ENCODE data around the gene MRPL55. TPM values are rescaled to one million over a fixed set of nuclear protein-coding genes. Genes with fewer than 3 reads are reported as not detected.
A peak's percentile ranks its signal among the peaks of the same experiment; 100 is the strongest.

Gene MRPL55
- total and polyA plus RNA-seq, 2 of the 13 experiments (the other 11 are each of a cell fraction or from before 2014, with no cell fraction given), result 58.6 to 92.9 TPM

DNA sequence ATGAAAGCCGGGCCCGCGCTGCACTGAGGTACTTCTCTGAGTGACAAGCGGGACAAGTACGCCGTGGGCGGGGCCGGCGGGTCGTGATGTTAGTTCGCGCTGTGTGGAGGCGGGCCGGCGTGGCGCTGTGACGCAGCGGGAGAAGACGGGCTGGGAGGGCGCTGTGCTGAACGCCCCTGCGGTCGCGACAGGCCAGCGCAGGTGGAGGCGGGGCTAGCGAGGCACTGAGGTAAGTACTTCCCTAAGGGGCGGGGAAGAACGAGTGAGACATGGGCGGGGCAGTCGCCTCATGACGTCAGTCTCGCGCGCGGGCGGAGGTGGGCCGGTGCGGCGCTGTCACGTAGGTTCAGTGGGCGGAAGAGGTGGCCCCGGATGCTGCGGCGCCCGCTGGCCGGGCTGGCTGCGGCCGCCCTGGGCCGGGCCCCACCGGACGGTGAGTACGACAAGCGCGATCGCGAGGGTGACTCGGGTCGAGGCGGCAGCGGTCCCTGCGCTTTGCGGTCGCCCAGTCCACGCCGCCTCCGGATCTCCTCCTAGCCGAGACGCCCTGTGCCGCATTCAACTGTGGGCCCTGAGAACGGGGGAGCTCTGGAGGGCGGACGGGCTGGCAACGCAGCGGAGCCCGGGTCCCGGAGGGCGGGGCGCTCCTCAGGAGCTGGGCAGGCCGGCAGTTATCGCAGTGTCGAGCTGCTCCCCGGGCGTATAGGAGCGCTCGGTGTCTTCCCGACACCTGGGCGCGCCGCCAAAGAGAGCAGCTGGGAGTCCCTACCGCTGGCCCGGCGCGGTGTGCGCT is 31.0 kb upstream of the MRPL55 start, which contains the start of gene GUK1 (continued):
- TF ChIP-seq, protein P1, sequence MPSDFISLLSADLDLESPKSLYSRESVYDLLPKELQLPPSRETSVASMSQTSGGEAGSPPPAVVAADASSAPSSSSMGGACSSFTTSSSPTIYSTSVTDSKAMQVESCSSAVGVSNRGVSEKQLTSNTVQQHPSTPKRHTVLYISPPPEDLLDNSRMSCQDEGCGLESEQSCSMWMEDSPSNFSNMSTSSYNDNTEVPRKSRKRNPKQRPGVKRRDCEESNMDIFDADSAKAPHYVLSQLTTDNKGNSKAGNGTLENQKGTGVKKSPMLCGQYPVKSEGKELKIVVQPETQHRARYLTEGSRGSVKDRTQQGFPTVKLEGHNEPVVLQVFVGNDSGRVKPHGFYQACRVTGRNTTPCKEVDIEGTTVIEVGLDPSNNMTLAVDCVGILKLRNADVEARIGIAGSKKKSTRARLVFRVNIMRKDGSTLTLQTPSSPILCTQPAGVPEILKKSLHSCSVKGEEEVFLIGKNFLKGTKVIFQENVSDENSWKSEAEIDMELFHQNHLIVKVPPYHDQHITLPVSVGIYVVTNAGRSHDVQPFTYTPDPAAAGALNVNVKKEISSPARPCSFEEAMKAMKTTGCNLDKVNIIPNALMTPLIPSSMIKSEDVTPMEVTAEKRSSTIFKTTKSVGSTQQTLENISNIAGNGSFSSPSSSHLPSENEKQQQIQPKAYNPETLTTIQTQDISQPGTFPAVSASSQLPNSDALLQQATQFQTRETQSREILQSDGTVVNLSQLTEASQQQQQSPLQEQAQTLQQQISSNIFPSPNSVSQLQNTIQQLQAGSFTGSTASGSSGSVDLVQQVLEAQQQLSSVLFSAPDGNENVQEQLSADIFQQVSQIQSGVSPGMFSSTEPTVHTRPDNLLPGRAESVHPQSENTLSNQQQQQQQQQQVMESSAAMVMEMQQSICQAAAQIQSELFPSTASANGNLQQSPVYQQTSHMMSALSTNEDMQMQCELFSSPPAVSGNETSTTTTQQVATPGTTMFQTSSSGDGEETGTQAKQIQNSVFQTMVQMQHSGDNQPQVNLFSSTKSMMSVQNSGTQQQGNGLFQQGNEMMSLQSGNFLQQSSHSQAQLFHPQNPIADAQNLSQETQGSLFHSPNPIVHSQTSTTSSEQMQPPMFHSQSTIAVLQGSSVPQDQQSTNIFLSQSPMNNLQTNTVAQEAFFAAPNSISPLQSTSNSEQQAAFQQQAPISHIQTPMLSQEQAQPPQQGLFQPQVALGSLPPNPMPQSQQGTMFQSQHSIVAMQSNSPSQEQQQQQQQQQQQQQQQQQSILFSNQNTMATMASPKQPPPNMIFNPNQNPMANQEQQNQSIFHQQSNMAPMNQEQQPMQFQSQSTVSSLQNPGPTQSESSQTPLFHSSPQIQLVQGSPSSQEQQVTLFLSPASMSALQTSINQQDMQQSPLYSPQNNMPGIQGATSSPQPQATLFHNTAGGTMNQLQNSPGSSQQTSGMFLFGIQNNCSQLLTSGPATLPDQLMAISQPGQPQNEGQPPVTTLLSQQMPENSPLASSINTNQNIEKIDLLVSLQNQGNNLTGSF (CRISPR knock-in tag; IDR thresholded peaks at IDR 0.05), result no peak
- TF ChIP-seq ZNF713 (CRISPR knock-in tag; IDR thresholded peaks at IDR 0.05), result no peak
- 0 out of 2 replicates have a peak, but pooled peaks have one; percentile 70 for TF ChIP-seq EEA1 (CRISPR knock-in tag; IDR thresholded peaks at IDR 0.05; ENCODE audit: borderline replicate concordance)
- TF ChIP-seq, protein P2, sequence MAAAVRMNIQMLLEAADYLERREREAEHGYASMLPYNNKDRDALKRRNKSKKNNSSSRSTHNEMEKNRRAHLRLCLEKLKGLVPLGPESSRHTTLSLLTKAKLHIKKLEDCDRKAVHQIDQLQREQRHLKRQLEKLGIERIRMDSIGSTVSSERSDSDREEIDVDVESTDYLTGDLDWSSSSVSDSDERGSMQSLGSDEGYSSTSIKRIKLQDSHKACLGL (CRISPR knock-in tag; IDR thresholded peaks at IDR 0.05), result no peak; the same call in 1 of the 2 replicates
- no peak for TF ChIP-seq ZNF567 (CRISPR knock-in tag; IDR thresholded peaks at IDR 0.05; ENCODE audit: borderline replicate concordance)
- TF ChIP-seq HOXD1 (CRISPR knock-in tag; IDR thresholded peaks at IDR 0.05), result peak; percentile 64; the same call in 1 of the 2 replicates
- TF ChIP-seq ZNF766 (CRISPR knock-in tag; IDR thresholded peaks at IDR 0.05; ENCODE audit: borderline replicate concordance), result 0 out of 2 replicates have a peak, but pooled peaks have one; percentile 11
- peak; percentile 63; the same call in 1 of the 2 replicates for TF ChIP-seq ZNF614 (CRISPR knock-in tag; IDR thresholded peaks at IDR 0.05; ENCODE audit: borderline replicate concordance)
- TF ChIP-seq ZNF468 (CRISPR knock-in tag; IDR thresholded peaks at IDR 0.05), result 0 out of 2 replicates have a peak, but pooled peaks have one; percentile 21
- TF ChIP-seq ZFP62 (CRISPR knock-in tag; IDR thresholded peaks at IDR 0.05), result no peak
- TF ChIP-seq MAZ (IDR thresholded peaks at IDR 0.05; ENCODE audit: borderline replicate concordance, low read depth, low read length), result peak; percentile 82
- TF ChIP-seq MAZ (CRISPR knock-in tag; IDR thresholded peaks at IDR 0.05; ENCODE audit: low read depth), result peak; percentile 97
- TF ChIP-seq GPN1 (CRISPR knock-in tag; IDR thresholded peaks at IDR 0.05; ENCODE audit: borderline replicate concordance), result no peak
- TF ChIP-seq POLR2AphosphoS2 (IDR thresholded peaks at IDR 0.05; ENCODE audit: low read depth, low read length), result no peak
- TF ChIP-seq, protein P3, sequence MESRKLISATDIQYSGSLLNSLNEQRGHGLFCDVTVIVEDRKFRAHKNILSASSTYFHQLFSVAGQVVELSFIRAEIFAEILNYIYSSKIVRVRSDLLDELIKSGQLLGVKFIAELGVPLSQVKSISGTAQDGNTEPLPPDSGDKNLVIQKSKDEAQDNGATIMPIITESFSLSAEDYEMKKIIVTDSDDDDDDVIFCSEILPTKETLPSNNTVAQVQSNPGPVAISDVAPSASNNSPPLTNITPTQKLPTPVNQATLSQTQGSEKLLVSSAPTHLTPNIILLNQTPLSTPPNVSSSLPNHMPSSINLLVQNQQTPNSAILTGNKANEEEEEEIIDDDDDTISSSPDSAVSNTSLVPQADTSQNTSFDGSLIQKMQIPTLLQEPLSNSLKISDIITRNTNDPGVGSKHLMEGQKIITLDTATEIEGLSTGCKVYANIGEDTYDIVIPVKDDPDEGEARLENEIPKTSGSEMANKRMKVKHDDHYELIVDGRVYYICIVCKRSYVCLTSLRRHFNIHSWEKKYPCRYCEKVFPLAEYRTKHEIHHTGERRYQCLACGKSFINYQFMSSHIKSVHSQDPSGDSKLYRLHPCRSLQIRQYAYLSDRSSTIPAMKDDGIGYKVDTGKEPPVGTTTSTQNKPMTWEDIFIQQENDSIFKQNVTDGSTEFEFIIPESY (CRISPR knock-in tag; IDR thresholded peaks at IDR 0.05), result no peak
- no peak for TF ChIP-seq DNMT1 (CRISPR knock-in tag; IDR thresholded peaks at IDR 0.05)
- TF ChIP-seq ZSCAN20 (CRISPR knock-in tag; IDR thresholded peaks at IDR 0.05; ENCODE audit: borderline replicate concordance), result no peak; the same call in 1 of the 2 replicates
- peak; percentile 68; the same call in 1 of the 2 replicates for TF ChIP-seq JUND (CRISPR knock-in tag; IDR thresholded peaks at IDR 0.05)
- peak; percentile 18; the same call in 1 of the 2 replicates for TF ChIP-seq JUN (CRISPR knock-in tag; IDR thresholded peaks at IDR 0.05)
- no peak for TF ChIP-seq ZNF253 (CRISPR knock-in tag; IDR thresholded peaks at IDR 0.05; ENCODE audit: borderline replicate concordance)
- TF ChIP-seq, protein P4, sequence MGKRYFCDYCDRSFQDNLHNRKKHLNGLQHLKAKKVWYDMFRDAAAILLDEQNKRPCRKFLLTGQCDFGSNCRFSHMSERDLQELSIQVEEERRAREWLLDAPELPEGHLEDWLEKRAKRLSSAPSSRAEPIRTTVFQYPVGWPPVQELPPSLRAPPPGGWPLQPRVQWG (CRISPR knock-in tag; IDR thresholded peaks at IDR 0.05; ENCODE audit: borderline replicate concordance, low read depth), result no peak; the same call in 1 of the 2 replicates

All from HepG2 (cell line).